SK-N-MC (cell line): ENCODE results near the gene ACSS2.

ENCODE experiments used
- DNase-seq: peaks from one replicate; pipeline ENCODE4 v3.0.0-alpha.2; 2011; ENCODE audit warnings: low read depth, low spot score
- H3K27ac ChIP-seq: fragments of 200-600 bp; sonication (generic); 2 replicates; pipeline ENCODE4 v1.5.1; 2016; ENCODE audit warnings: mixed run types
- H3K36me3 ChIP-seq: fragments of 200-600 bp; sonication (generic); 2 replicates; pipeline ENCODE4 v1.6.1; 2017; ENCODE audit warnings: antibody characterized with exemption, low read length, mixed read lengths; ENCODE audit not compliant: insufficient read depth
- H3K4me3 ChIP-seq: fragments of 200-600 bp; sonication (generic); 2 replicates; pipeline ENCODE4 v1.5.1; 2016
- H3K9ac ChIP-seq: fragments of 200-600 bp; sonication (generic); 2 replicates; pipeline ENCODE4 v1.8.0; 2017; ENCODE audit warnings: mixed run types, mixed read lengths; ENCODE audit not compliant: insufficient read length
- H3K9me3 ChIP-seq: fragments of 200-600 bp; sonication (generic); 2 replicates; pipeline ENCODE4 v1.6.1; 2017; ENCODE audit warnings: low read depth, mild to moderate bottlenecking, antibody characterized with exemption, low read length, moderate library complexity, mixed read lengths
- EZH2 ChIP-seq: fragments of 200-600 bp; sonication (generic); IDR thresholded peaks from one replicate; pipeline ENCODE4 v1.6.1; 2017; ENCODE audit warnings: antibody characterized with exemption
- FOXP2 ChIP-seq: optimal IDR thresholded peaks from 2 replicates; pipeline ENCODE3; 2011; ENCODE audit warnings: mild to moderate bottlenecking, moderate library complexity; ENCODE audit not compliant: insufficient read depth; ENCODE audit errors: extremely low read length, control extremely low read depth
- POLR2AphosphoS5 ChIP-seq: IDR thresholded peaks from 2 replicates; pipeline ENCODE4 v1.6.1; 2012; ENCODE audit warnings: mild to moderate bottlenecking, low read depth, low read length, borderline replicate concordance

The ACSS2 gene

GRCh38 chr20:34920055-34920454 is 43.6 kb downstream of the ACSS2 start:
- Histone ChIP-seq H3K9me3 (no peaks in the 10 kb centered on the region), H3K9ac (no peak overlapping the region), H3K4me3 (no peak overlapping the region), H3K36me3 (peaks cover 14% of the 10 kb centered on the region; the same call in 1 of the 2 replicates), H3K27ac (no peak overlapping the region)
- TF ChIP-seq EZH2: no peak
- TF ChIP-seq POLR2AphosphoS5: no peak
- no peak for TF ChIP-seq FOXP2
- DNase-seq: no peak

DNA sequence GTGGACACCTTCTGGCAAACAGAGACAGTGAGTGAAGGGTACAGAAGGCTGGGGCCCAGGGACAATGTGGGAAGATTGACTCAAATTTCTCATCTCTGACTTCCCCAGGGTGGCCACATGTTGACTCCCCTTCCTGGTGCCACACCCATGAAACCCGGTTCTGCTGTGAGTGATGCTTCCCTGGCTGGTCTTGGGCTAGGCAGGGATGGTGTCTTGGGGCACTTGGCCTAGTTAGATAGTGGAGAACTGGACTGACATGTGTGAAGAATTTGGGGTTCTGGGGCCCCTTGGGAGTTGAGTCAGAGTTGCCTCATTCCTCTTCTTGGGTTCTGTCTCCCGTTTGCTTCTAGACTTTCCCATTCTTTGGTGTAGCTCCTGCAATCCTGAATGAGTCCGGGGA is 45.0 kb downstream of the ACSS2 start:
- Histone ChIP-seq H3K36me3 (peaks cover 16% of the 10 kb centered on the region; the same call in 1 of the 2 replicates), H3K27ac (no peak overlapping the region), H3K9ac (no peak overlapping the region), H3K9me3 (no peaks in the 10 kb centered on the region), H3K4me3 (no peak overlapping the region)
- TF ChIP-seq FOXP2: no peak
- TF ChIP-seq EZH2: no peak
- no peak for TF ChIP-seq POLR2AphosphoS5
- no peak for DNase-seq

- Histone ChIP-seq H3K36me3 (peaks cover 23% of the 10 kb centered on the region; the same call in 1 of the 2 replicates), H3K9me3 (no peaks in the 10 kb centered on the region), H3K9ac (no peak overlapping the region), H3K27ac (no peak overlapping the region), H3K4me3 (no peak overlapping the region)
- no peak for TF ChIP-seq EZH2
- TF ChIP-seq POLR2AphosphoS5: no peak
- no peak for DNase-seq
Observed at GRCh38 chr20:34922654-34923381, 46.4 kb downstream of the ACSS2 start.

GRCh38 chr20:34923414-34923813 is 47.0 kb downstream of the ACSS2 start:
- H3K36me3 ChIP-seq: peaks cover 23% of the 10 kb centered on the region; the same call in 1 of the 2 replicates
- H3K4me3 ChIP-seq: no peak overlapping the region
- H3K9me3 ChIP-seq: no peaks in the 10 kb centered on the region
- H3K27ac ChIP-seq: no peak overlapping the region
- no peak overlapping the region for H3K9ac ChIP-seq
- TF ChIP-seq POLR2AphosphoS5 (no peak), EZH2 (no peak), FOXP2 (no peak)
- DNase-seq: no peak

DNA sequence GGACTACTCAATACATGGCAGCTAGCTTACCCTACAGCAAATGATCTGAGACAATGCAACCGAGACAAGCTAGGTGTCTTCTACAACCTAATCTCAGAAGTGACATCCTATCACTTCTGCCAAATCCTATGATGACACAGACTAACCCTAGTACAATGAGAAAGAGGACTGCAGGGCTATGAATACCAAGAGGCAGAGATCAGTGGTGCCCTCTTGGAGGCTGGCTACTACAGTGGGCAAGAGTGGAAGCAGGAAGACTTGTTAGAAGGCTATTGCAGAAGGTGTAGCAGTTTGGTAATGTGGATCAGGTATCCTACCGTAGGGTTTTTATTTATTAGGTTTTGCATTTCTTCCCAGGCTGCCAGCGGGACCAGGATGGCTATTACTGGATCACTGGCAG is 48.9 kb downstream of the ACSS2 start:
- Histone ChIP-seq H3K27ac (no peak overlapping the region), H3K9me3 (no peaks in the 10 kb centered on the region), H3K36me3 (peaks cover 35% of the 10 kb centered on the region; the same call in 1 of the 2 replicates), H3K9ac (no peak overlapping the region), H3K4me3 (no peak overlapping the region)
- DNase-seq: no peak
- TF ChIP-seq POLR2AphosphoS5: no peak
- TF ChIP-seq FOXP2: no peak
- no peak for TF ChIP-seq EZH2

- DNase-seq: no peak
- Histone ChIP-seq H3K9me3 (no peaks in the 10 kb centered on the region), H3K9ac (no peak overlapping the region), H3K4me3 (no peak overlapping the region), H3K27ac (no peak overlapping the region), H3K36me3 (peaks cover 42% of the 10 kb centered on the region; the same call in 1 of the 2 replicates)
- TF ChIP-seq FOXP2: no peak
- no peak for TF ChIP-seq EZH2
- TF ChIP-seq POLR2AphosphoS5: no peak
Observed at GRCh38 chr20:34925981-34926380, 49.6 kb downstream of the ACSS2 start.

- no peak for DNase-seq
- no peak overlapping the region for H3K9ac ChIP-seq
- no peak overlapping the region for H3K27ac ChIP-seq
- H3K36me3 ChIP-seq: peaks cover 45% of the 10 kb centered on the region; the same call in 1 of the 2 replicates
- no peaks in the 10 kb centered on the region for H3K9me3 ChIP-seq
- no peak overlapping the region for H3K4me3 ChIP-seq
- TF ChIP-seq POLR2AphosphoS5 (no peak), EZH2 (no peak), FOXP2 (no peak)
Observed at GRCh38 chr20:34926581-34926980, 50.2 kb downstream of the ACSS2 start.

- TF ChIP-seq FOXP2: no peak
- TF ChIP-seq EZH2: no peak
- no peak for TF ChIP-seq POLR2AphosphoS5
- H3K27ac ChIP-seq: no peak overlapping the region
- H3K36me3 ChIP-seq: peaks cover 49% of the 10 kb centered on the region; the same call in 1 of the 2 replicates
Observed at GRCh38 chr20:34927736-34928135, 51.3 kb downstream of the ACSS2 start.

More at GRCh38 chr20:34927736-34928135, 51.3 kb downstream of the ACSS2 start:
- no peaks in the 10 kb centered on the region for H3K9me3 ChIP-seq
- H3K9ac ChIP-seq: peak overlapping the region; percentile 11
- no peak for DNase-seq
- no peak overlapping the region for H3K4me3 ChIP-seq
